ENCODE measurements around the gene CCDC172.

The CCDC172 gene

GRCh38 chr10:116418389-116418788, 94.1 kb downstream of the CCDC172 start:
- TF ChIP-seq, protein P1, sequence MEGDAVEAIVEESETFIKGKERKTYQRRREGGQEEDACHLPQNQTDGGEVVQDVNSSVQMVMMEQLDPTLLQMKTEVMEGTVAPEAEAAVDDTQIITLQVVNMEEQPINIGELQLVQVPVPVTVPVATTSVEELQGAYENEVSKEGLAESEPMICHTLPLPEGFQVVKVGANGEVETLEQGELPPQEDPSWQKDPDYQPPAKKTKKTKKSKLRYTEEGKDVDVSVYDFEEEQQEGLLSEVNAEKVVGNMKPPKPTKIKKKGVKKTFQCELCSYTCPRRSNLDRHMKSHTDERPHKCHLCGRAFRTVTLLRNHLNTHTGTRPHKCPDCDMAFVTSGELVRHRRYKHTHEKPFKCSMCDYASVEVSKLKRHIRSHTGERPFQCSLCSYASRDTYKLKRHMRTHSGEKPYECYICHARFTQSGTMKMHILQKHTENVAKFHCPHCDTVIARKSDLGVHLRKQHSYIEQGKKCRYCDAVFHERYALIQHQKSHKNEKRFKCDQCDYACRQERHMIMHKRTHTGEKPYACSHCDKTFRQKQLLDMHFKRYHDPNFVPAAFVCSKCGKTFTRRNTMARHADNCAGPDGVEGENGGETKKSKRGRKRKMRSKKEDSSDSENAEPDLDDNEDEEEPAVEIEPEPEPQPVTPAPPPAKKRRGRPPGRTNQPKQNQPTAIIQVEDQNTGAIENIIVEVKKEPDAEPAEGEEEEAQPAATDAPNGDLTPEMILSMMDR (IDR thresholded peaks at IDR 0.05; ENCODE audit: insufficient read depth, low read depth, low read length, missing control alignments): no peak
- no peak overlapping the region for H3K4me3 ChIP-seq (ENCODE audit: low read length)
- peak; percentile 56 for DNase-seq (ENCODE audit: low read depth)

DNA sequence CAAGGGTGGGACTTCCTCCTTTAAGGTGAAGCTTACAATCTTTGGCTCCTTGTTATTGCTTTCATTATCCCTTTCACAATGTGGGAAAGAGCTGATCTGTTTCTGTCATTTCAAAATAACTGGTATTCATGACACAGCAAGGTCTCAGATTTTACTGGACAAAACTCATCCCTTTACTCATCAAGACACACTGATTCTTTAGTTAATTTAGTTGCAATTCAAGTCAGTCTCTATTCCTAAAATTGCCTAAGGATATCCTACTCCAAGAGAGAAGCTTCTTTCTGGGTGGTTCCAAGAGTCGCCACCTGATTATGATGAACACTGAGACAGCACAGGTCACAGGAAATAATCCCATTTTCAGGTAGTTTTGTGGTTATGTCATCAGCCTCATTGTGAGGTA, 97.6 kb downstream of the CCDC172 start:
- TF ChIP-seq, protein P1 (IDR thresholded peaks at IDR 0.05; ENCODE audit: insufficient read depth, low read depth, low read length, missing control alignments): no peak
- DNase-seq (ENCODE audit: low read depth): peak; percentile 55
- no peak overlapping the region for H3K4me3 ChIP-seq (ENCODE audit: low read length)

DNA sequence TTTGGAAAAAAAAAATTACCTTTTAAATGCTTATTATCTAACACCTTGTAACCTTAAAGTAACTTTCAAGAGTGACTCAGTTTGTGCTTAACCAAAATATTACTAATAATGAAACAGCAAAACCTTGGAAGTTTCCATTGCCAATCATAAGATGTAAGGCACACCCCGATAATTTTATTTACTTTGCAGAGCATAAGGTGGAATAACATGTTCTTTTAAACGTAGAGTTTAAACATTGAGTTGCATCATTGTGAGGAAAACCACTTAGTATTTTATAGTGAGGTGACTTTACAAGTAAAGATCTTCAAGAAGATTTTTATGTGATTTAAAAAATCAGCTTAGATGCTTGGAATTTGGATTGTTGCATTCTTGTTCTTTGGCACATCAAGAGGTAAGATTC, 103.4 kb downstream of the CCDC172 start, which contains the start of gene PNLIPRP3:
PNLIPRP3 (plus strand) TSS at position 177 of the 400 bp plus-strand sequence; CDS start at position 343, 166 bp downstream.
- TF ChIP-seq, protein P1 (IDR thresholded peaks at IDR 0.05; ENCODE audit: insufficient read depth, low read depth, low read length, missing control alignments): no peak
- peak within 1 kb of the TSS; percentile 54 for H3K4me3 ChIP-seq (ENCODE audit: low read length)
- DNase-seq (ENCODE audit: low read depth): peak; percentile 84

DNA sequence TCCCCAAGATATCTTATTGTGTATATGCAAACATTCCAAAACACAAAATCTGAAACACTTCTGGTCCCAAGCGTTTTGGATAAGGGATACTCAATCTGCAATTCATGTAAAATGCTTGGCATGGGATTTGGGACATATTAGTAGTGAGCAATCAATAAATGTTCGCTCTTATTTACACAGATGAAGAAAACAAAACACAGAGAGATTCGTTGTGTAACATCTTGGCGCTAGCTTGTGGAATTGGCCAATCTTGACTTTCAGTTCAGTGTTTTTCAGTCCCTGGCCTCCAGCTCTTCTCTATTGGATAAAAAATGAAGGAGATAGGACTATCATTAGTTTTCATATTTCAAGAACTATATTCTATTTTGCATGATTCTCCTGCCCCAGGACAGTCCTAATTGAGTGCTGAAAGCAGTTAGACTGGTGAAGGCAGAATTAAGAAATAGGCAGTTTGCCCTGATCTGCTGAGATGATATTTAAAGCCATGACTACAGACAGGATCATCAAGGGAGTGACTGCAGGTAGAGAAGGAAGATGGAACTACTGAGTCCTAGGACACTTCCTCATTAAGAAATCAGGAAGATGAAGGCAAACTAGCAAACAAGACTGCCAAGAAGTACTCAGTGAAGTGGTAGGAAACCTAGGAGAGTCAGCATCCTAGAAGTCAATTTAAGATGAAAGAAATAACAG, 105.2 kb downstream of the CCDC172 start:
- TF ChIP-seq, protein P1 (IDR thresholded peaks at IDR 0.05; ENCODE audit: insufficient read depth, low read depth, low read length, missing control alignments): no peak
- H3K4me3 ChIP-seq (ENCODE audit: low read length): peak overlapping the region; percentile 54
- peak; percentile 88 for DNase-seq (ENCODE audit: low read depth)

Data from epithelial cell of esophagus (primary cell).